HG03460 (cell line): ENCODE measurements around the gene STRN.
"Not testable (repeated sequence)": the region's sequence is repeated elsewhere in the genome, so short reads cannot be mapped to it uniquely, and the experiment has no call there.

Source experiments
- ATAC-seq: cut with Tn5 transposase; IDR thresholded peaks from one replicate; pipeline ENCODE4 v1.9.1; 2021; ENCODE audit not compliant: unreplicated experiment

Gene STRN

GRCh38 chr2:36849265-36849664 lies 117.1 kb downstream of the STRN start:
- ATAC-seq = no peak

DNA sequence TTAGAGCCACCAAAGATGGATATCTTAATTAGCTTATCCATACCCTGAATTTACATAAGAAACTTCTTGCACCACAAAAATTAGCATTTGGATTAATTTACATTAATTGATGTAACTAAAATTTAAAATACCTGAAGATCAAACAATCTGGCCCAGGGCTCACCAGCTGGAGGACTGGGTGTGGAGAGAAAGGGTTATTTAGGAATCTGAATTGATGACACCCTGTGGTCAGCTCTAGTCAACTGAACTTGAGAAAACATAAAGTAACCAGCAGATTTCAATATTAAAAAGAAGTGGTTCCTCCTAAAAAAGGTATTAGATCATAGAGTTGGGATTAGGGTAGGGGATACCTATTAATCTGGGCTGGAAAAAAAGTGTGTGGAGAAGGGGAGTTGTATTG lies 122.5 kb downstream of the STRN start:
- ATAC-seq = no peak

- no peak for ATAC-seq
Observed at GRCh38 chr2:36839976-36840617, 126.2 kb downstream of the STRN start.

DNA sequence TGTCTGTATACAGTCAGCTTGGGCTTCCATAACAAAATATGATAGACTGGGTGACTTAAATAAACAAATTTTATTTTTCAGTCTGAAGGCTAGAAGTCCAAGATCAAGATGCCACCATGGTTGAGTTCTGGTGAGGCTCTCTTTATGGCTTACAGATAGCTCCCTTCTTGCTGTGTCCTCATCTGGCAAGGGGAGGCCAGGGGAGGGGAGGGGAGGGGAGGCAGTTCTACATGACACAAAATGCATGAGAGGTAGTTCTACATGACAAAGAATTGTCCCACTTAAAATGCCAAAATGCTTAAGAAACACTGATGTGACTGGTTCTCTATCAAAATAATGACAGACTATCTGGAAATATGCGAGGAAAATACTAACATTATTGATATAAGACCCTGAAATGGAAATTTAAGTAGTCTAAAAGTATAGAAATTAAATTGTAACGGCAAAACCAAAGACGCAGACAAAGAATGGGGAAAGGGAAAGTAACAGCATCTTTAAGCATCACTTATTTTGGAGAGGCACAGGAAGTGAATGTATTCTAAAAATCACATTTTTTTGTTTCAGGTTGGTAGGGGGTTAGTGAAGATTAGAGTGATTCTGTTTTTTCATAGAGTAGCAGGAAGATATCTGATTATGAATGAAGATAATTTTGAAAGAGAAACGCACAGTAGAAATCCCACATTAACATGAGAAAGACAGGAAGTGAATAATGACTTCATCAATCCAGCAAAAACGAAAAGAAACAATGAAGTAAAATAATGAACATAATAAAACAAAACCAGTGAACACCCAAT lies 131.4 kb downstream of the STRN start:
- ATAC-seq = no peak

DNA sequence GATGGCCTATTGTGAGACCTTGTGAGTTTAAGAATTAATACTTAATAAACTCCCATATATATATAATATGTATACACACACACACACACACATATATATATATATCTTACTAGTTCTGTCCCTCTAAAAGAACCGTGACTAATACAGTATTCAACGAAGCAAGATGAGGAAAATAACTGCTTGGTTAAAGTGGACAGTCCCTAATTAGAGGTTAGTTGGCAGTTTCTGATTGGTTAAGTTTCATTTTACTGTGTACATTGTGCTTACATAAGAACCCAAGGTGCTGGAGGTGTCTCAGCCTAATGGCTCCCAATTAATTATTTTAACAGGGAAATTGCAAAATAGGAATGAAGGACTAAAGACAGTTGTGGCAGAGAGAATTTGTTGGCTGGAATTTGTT lies 132.1 kb downstream of the STRN start:
- ATAC-seq = no peak

DNA sequence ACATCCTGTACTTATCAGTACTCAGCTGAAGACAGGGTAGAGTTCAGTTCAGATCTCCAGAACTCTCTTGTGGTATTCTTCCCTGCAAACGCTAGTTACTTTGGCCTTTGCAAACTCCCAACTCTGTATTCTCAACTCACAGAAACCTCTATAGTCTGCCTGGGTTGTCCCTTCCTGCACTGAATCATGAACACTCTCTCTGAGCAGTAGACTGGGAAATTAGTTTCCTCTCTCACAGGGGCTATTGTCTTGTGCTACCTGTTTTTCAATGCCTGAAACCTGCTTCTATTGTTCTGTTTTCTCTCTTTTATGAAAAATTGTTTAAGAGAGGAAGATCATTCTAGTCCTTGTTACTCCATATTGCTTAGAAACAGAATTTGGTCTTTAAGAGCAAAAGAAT lies 135.2 kb downstream of the STRN start:
- no peak for ATAC-seq

- ATAC-seq = not testable (repeated sequence)
Observed at GRCh38 chr2:36824683-36825082, 141.7 kb downstream of the STRN start.

DNA sequence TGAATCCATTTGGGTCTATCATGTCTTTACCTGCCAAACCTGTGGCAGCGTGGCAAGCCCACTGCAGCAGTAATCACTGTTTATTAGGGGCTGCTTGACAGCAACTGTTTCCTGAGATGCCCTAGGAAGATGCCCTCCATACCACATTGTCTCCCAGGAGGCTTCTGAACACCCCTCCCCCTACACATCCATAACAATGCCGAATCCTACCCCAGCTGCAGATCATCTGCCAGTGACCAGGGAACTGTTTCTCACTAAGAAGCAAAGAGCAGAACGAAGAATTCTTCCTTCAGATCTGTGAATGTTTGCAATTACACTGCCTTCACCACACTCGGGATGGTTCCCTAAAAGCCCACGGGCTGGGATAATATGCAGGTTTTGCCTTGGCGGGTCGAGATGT lies 142.1 kb downstream of the STRN start:
- ATAC-seq = no peak

GRCh38 chr2:36823862-36824261 lies 142.5 kb downstream of the STRN start:
- ATAC-seq = no peak

DNA sequence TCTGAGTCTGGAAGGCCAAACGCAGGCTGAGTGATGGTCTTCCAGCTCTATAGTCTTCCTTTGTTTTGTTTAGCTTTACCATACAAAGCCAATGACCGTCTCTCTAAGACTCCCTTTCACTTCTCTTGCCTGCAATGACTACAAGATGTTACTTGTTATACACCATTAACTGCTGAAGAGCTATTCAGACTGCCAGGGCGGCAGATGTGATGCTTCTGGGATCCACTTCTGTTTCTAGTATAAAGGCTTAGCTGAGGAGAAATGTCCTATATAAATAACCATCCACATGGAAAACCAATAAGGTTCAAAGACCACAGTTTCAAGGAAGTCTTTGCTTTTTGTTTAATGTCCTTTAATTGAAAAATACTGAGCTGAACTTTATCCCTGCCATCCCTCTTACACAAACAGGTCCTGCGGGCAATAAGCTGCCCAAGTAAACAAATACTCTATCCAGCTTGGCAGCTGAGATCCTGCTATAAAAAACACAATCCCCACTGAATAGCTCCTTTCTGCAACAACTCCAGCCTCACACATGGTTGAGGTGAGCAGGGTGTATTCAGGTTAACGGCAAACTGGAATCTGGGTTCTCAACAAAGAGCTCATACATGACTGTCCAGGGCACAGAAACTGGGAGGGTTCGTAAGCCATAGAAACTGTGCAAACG lies 145.3 kb downstream of the STRN start:
- ATAC-seq = no peak

GRCh38 chr2:36819095-36819711 lies 147.1 kb downstream of the STRN start:
- ATAC-seq = no peak

GRCh38 chr2:36818542-36818941 lies 147.8 kb downstream of the STRN start:
- ATAC-seq = no peak

DNA sequence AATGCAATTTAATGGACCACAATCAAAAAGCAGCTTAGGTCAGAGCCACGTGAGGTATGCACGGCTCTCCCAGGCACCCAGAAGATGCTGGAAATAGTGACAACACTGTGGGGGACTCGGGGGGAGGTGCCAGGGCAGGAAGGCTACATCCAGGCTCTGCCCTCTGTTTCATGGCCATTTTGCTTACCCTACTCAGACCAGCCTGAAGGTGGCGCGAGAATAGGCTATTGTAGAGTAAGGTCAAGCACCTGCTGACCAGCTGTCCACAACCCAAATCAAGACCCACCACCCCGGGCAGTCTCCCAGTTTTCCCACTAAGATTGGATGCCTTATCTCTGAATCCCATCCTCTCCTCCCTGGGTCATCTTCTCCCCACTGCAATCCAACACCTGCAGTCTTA lies 154.1 kb downstream of the STRN start:
- no peak for ATAC-seq

- ATAC-seq = no peak
Observed at GRCh38 chr2:36811071-36811470, 155.3 kb downstream of the STRN start.

DNA sequence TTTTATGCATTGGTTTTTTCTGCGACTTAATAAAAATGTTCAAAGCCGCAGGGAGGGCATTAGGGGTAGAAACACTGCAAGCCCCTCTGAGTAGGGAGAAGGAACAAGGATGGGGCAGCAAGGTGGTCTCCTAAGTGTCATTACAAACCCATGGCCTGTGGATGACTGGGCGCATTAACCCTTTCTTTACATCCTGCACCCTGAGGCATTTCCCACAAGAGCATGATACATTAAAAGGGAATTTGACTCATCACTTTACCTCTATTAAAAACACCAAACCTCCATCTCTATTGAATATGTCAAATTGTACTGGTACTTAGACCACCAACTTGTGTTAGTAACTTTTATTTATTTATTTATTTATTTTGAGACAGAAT lies 157.3 kb downstream of the STRN start:
- ATAC-seq = no peak

- no peak for ATAC-seq
Observed at GRCh38 chr2:36808386-36809068, 157.8 kb downstream of the STRN start.

GRCh38 chr2:36807223-36807886 lies 159.0 kb downstream of the STRN start:
- no peak for ATAC-seq

- ATAC-seq = no peak
Observed at GRCh38 chr2:36805635-36806224, 160.6 kb downstream of the STRN start.

DNA sequence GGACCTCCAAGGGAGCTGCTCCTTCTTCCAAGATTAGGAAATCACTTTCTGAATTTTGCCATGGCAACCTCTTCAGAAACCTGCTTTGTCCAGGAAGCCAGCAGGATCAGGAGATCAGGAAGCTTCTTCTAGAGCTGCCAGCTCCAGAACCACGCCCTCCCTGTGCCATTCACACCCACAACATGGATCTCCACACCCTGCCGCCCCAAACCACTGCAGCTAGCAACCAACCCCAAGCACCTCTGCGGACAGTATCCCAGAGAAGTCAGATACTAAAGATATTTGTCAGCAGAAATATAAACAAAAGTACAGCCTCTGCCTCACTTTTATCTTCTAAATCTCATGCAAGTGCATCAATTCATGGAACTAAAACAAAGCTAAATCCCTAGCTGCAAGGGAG lies 163.4 kb downstream of the STRN start:
- ATAC-seq = no peak

GRCh38 chr2:36801088-36801487 lies 165.2 kb downstream of the STRN start:
- no peak for ATAC-seq
